Measurements from ENCODE around the gene INVS.

The INVS gene

DNA sequence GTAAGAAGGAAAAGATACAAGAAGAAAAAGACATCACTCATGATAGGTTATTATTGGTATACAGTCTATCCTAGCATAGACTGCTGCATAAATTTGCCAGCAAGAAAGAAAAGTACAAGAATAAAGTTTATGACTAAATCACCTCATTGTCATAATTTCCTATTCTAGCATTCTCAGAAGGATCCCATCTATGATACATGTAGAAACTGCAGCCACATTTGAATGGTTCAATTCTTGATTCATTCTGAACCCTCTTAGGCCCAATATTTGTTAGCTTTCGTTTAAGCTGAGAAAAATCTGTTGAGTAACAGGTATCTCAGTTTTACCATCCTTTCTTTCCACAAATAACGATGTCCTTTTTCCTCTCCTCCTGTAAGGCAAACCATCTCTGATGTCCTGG is 21.2 kb downstream of the INVS start:
- TF ChIP-seq, protein P1, sequence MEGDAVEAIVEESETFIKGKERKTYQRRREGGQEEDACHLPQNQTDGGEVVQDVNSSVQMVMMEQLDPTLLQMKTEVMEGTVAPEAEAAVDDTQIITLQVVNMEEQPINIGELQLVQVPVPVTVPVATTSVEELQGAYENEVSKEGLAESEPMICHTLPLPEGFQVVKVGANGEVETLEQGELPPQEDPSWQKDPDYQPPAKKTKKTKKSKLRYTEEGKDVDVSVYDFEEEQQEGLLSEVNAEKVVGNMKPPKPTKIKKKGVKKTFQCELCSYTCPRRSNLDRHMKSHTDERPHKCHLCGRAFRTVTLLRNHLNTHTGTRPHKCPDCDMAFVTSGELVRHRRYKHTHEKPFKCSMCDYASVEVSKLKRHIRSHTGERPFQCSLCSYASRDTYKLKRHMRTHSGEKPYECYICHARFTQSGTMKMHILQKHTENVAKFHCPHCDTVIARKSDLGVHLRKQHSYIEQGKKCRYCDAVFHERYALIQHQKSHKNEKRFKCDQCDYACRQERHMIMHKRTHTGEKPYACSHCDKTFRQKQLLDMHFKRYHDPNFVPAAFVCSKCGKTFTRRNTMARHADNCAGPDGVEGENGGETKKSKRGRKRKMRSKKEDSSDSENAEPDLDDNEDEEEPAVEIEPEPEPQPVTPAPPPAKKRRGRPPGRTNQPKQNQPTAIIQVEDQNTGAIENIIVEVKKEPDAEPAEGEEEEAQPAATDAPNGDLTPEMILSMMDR (IDR thresholded peaks at IDR 0.05) = no peak

DNA sequence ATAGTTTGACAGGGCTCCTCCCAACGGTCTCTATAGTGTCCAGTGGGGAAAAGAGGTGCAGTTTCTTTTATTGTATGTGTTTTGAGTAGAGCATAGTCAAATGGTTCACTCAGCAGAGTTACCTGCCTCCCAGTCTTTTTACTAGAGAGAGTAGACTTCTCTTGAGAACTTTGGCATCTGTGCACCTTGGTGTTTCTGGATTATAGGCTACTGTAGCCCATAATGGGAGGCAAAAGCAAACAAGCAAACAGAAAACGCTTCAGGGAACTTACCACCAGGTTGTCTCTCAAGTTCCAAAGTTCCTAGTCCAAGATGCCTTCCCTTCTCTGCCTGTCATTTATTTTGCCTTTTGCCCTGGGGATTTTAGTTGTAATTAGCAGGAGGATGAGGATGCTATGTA is 26.2 kb downstream of the INVS start:
- TF ChIP-seq, protein P1 (IDR thresholded peaks at IDR 0.05) = no peak

DNA sequence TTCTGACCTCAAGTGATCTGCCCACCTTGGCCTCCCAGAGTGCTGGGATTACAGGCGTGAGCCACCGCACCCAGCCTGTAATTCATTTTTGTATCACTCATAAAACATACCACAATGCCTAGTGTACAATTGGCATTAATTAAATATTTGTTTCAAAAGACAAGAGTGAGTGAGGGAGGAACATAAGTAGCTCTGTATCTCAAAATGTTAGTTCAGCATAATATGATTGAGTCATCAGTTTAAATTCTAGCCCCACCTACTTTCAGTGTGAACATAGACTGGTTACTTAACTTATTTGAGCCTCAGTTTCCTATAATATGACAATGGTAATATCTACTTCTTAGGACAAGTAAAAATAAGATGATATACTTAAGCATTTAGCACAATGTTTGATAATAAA is 26.9 kb downstream of the INVS start:
- TF ChIP-seq, protein P1 (IDR thresholded peaks at IDR 0.05) = no peak

DNA sequence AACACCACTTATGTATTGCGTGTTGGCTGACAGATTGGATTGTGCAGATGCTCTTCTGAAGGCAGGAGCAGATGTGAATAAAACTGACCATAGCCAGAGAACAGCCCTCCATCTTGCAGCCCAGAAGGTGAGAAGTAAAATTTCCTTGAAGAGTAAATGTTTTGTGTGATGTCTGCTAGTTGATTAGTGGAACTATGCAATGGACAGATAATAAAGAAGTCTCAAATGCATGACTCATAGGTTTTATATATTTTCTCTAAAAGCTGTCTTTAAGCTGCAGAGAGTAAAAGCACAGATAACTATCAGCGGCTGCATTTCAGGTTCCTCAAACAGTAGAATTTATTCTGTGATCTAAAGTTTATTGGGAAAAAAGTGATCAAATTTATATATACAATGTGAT is 27.4 kb downstream of the INVS start:
- TF ChIP-seq, protein P1 (IDR thresholded peaks at IDR 0.05) = no peak

DNA sequence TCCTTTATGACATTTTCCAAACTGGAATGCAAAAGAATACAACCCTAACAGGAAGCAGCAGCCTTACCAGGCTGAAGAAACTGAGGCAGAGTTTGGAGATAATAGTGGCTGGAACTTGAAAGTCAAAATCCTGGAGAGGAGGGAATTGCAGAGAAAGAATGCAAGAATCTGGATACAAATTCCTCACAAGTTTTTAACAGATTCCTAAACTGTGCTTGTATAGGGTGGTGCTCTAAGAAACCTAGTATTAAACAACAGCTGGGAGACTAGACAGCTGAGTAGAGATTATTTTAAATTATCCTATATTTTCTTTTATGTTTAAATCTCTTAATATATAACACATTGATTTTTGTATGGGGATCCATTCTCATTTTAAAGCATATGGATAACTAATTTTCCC is 30.7 kb downstream of the INVS start:
- TF ChIP-seq, protein P1 (IDR thresholded peaks at IDR 0.05) = no peak

DNA sequence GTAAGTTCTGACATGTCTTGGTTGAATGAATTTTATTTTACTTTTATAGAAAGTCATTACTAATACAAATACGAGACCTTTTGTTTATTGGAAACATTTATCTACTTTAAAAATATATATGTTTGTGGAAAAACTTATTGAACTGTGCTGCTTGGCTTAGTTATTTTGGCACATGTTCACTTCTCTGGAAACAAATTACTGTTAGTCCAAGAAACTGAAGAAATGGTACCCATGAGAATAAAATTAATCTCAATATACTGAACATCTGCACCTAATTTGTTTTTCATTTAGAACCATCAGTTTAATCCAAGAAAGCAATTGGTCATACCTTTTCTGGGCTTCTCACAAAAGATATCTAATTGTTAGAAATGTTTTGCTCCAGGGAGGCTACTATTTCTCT is 32.2 kb downstream of the INVS start:
- TF ChIP-seq, protein P1 (IDR thresholded peaks at IDR 0.05) = no peak

DNA sequence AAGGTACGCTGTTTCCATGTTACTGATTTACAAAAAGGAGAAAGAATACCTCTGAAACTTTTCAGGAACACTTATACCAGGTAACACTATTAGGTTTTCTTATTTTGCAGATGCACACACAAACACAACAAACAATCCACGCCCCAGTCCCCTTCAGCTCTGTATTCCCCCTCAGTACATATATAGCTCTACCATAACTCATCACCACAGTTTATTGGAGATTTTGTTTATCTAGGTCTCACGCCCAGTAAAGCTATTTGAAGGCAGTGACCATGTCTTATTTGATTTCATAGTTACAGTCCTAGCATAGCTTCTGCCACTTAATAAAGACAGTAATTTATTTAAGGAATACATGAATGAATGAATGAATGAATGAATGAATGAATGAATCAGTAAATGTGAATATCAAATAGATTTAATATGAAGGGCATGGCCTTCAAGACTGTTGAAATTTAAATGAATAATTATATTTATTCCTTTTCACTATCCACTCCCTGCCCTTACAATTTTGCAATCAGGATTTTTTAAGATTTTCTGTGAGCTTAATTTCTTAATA is 32.9 kb downstream of the INVS start:
- TF ChIP-seq, protein P1 (IDR thresholded peaks at IDR 0.05) = no peak

DNA sequence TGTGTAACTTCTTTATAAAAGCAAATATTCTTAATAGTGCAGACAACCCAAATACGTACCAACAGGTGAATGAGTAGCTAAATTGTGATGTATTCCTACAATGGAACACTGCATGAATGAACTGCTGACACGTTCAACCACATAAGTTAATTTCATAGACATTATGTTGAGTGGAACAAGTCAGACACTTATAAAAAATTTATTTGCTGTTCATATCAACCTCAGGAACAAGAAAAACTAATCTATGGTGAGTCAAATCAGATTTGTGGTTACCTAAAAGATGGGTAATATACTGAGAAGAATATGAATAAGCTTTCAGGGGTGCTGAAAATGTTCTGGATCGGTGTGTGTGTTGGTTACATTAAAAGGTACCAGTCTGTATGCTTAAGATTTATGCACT is 35.7 kb downstream of the INVS start:
- TF ChIP-seq, protein P1 (IDR thresholded peaks at IDR 0.05) = no peak
